ENCODE data around the gene BACH2. TPM values are rescaled to one million over a fixed set of nuclear protein-coding genes. Genes with fewer than 3 reads are reported as not detected.
A peak's percentile ranks its signal among the peaks of the same experiment; 100 is the strongest.

Gene BACH2
- total and polyA plus RNA-seq, 9 of the 15 experiments (the other 6 are each of a cell fraction or from before 2014, with no cell fraction given): 0.06 to 3.1 (median 0.59) TPM

DNA sequence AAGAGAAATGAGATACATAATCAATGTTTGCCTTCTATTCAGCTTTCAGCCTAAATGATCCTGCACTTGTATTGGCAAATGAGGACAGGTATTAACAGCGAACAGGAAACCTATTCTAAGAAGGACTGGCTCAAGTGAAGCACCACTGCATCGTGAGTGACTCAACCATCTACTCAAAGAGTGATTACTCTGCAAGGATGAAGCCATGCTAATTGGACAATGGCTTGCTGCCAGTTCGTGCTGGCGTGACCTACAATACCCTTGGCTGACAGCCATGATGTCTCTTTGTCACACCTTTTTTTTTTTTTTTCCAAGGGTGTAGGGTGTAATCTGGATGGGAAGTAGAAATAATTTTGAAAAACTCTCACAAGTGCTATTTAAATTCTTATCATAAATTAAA is 297.5 kb downstream of the BACH2 start (continued):
- TF ChIP-seq, protein P1, sequence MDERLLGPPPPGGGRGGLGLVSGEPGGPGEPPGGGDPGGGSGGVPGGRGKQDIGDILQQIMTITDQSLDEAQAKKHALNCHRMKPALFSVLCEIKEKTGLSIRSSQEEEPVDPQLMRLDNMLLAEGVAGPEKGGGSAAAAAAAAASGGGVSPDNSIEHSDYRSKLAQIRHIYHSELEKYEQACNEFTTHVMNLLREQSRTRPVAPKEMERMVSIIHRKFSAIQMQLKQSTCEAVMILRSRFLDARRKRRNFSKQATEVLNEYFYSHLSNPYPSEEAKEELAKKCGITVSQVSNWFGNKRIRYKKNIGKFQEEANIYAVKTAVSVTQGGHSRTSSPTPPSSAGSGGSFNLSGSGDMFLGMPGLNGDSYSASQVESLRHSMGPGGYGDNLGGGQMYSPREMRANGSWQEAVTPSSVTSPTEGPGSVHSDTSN (CRISPR knock-in tag; IDR thresholded peaks at IDR 0.05; ENCODE audit: low read depth): no peak
- TF ChIP-seq, protein P1 (tag; conservative IDR thresholded peaks at IDR 0.05; ENCODE audit: low read depth): peak; percentile 73
- TF ChIP-seq SMAD1 (IDR thresholded peaks at IDR 0.05; ENCODE audit: low read depth, low read length, partially characterized antibody): peak; percentile 44
- TF ChIP-seq CTBP1 (IDR thresholded peaks at IDR 0.05; ENCODE audit: borderline replicate concordance): peak; percentile 80
- TF ChIP-seq ZNF644 (tag; IDR thresholded peaks at IDR 0.05; ENCODE audit: low read depth): no peak
- TF ChIP-seq NR1H2 (CRISPR knock-in tag; IDR thresholded peaks at IDR 0.05): 0 out of 2 replicates have a peak, but pooled peaks have one; percentile 54
- no peak for TF ChIP-seq ZNF507 (tag; conservative IDR thresholded peaks at IDR 0.05)
- no peak for TF ChIP-seq C11orf30 (IDR thresholded peaks at IDR 0.05; ENCODE audit: low read depth)
- TF ChIP-seq ESRRA (IDR thresholded peaks at IDR 0.05; ENCODE audit: borderline replicate concordance, low read depth): peak; percentile 87
- no peak for TF ChIP-seq PHF20 (IDR thresholded peaks at IDR 0.05; ENCODE audit: partially characterized antibody)
- TF ChIP-seq HDAC2 (IDR thresholded peaks at IDR 0.05): no peak
- no peak for TF ChIP-seq ZNF41 (CRISPR knock-in tag; conservative IDR thresholded peaks at IDR 0.05)
- TF ChIP-seq, protein P2, sequence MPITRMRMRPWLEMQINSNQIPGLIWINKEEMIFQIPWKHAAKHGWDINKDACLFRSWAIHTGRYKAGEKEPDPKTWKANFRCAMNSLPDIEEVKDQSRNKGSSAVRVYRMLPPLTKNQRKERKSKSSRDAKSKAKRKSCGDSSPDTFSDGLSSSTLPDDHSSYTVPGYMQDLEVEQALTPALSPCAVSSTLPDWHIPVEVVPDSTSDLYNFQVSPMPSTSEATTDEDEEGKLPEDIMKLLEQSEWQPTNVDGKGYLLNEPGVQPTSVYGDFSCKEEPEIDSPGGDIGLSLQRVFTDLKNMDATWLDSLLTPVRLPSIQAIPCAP (CRISPR knock-in tag; IDR thresholded peaks at IDR 0.05; ENCODE audit: borderline replicate concordance): no peak
- TF ChIP-seq, protein P3, sequence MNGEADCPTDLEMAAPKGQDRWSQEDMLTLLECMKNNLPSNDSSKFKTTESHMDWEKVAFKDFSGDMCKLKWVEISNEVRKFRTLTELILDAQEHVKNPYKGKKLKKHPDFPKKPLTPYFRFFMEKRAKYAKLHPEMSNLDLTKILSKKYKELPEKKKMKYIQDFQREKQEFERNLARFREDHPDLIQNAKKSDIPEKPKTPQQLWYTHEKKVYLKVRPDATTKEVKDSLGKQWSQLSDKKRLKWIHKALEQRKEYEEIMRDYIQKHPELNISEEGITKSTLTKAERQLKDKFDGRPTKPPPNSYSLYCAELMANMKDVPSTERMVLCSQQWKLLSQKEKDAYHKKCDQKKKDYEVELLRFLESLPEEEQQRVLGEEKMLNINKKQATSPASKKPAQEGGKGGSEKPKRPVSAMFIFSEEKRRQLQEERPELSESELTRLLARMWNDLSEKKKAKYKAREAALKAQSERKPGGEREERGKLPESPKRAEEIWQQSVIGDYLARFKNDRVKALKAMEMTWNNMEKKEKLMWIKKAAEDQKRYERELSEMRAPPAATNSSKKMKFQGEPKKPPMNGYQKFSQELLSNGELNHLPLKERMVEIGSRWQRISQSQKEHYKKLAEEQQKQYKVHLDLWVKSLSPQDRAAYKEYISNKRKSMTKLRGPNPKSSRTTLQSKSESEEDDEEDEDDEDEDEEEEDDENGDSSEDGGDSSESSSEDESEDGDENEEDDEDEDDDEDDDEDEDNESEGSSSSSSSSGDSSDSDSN (IDR thresholded peaks at IDR 0.05; ENCODE audit: borderline replicate concordance in 1 of 2, low read depth in 2 of 2, low read length in 2 of 2): no peak
- TF ChIP-seq YY1 (IDR thresholded peaks at IDR 0.05; ENCODE audit: borderline replicate concordance in 1 of 3, control insufficient read depth in 1 of 3, extremely low read depth in 1 of 3, insufficient read depth in 3 of 3, insufficient read length in 1 of 3, insufficient replicate concordance in 2 of 3, low read depth in 1 of 3, low read length in 2 of 3): peak in 1 of 3 experiments; percentile 50
- no peak for TF ChIP-seq GATAD2A (IDR thresholded peaks at IDR 0.05)
- TF ChIP-seq, protein P4, sequence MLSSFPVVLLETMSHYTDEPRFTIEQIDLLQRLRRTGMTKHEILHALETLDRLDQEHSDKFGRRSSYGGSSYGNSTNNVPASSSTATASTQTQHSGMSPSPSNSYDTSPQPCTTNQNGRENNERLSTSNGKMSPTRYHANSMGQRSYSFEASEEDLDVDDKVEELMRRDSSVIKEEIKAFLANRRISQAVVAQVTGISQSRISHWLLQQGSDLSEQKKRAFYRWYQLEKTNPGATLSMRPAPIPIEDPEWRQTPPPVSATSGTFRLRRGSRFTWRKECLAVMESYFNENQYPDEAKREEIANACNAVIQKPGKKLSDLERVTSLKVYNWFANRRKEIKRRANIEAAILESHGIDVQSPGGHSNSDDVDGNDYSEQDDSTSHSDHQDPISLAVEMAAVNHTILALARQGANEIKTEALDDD (IDR thresholded peaks at IDR 0.05): no peak
- TF ChIP-seq BRD4 (IDR thresholded peaks at IDR 0.05): no peak
- TF ChIP-seq, protein P5, sequence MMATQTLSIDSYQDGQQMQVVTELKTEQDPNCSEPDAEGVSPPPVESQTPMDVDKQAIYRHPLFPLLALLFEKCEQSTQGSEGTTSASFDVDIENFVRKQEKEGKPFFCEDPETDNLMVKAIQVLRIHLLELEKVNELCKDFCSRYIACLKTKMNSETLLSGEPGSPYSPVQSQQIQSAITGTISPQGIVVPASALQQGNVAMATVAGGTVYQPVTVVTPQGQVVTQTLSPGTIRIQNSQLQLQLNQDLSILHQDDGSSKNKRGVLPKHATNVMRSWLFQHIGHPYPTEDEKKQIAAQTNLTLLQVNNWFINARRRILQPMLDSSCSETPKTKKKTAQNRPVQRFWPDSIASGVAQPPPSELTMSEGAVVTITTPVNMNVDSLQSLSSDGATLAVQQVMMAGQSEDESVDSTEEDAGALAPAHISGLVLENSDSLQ (IDR thresholded peaks at IDR 0.05): peak; percentile 83
- no peak for TF ChIP-seq PML (IDR thresholded peaks at IDR 0.05; ENCODE audit: low read length)

Data from K562 (cell line).